Right ventricle myocardium inferior (tissue), 1 donor: ENCODE data around the gene PDE4D. TPM values are rescaled to one million over a fixed set of nuclear protein-coding genes. Genes with fewer than 3 reads are reported as not detected.
"Not testable (repeated sequence)": the region's sequence is repeated elsewhere in the genome, so short reads cannot be mapped to it uniquely, and the experiment has no call there.

Experiments used
- ATAC-seq: fragments of 200-7000 bp; cut with Tn5 transposase; one replicate; pipeline ENCODE4 v1.9.1; 2020; ENCODE audit warnings: mild to moderate bottlenecking, moderate library complexity
- DNase-seq: peaks from one replicate; pipeline ENCODE4 v3.0.0; 2021; ENCODE audit errors: missing footprints
- intact Hi-C: fragments of 100-400 bp; cut with DNase I; formaldehyde crosslinking; loops from one replicate; pipeline ENCODE4 v1.11.0; 2022
- total RNA-seq: library from RNA; stranded (reverse); fragmentation: NEBNext Ultra II Directional; extraction: Animal tissue kit (Norgen Biotek cat#: 25700); gene quantifications from one replicate; pipeline ENCODE4 v1.2.1, GENCODE V29; 2021
- donor health status: DM: no; HTN: yes; CAD: no; lungs with severe emphysema.

Gene PDE4D
- total RNA-seq, 1 donor from 2014 or later, result 36.7 TPM

DNA sequence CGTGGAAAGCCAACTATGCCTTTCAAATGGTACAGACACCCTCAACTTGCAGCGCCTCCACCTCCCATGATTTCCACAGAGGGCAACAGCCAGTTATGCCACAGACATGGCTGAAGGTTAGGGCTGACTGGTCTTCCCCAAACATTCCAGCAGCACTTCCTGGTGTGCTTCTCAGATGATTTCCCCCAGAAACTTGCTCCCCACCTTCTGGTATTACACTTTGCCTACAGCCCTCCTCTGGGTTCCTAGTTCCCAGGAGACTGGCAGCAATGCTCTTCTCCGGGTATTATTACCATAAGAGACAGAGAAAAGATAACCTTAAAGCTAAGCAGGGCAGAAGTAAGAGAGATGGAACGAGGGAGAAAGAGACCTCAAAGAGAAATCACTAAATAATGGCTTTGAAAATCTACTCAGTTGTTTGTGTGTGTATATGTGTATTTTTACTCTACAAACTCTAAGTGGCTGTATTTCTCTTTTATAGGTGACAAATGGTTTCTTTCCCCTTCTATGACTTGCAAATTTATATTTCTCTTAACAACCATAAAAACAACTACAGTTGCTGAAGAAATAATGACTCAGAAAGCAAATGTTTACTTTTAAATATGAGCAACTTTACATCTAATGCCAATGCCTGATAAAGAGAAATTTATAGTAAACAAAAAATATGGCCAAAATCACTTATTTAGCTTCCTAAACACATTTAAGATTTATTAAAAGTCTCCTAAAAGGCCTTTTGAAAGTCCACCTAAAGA lies 133.8 kb downstream of the PDE4D start:
- intact Hi-C loops, result no loop called here
- DNase-seq (no peak), ATAC-seq (no peak)

DNA sequence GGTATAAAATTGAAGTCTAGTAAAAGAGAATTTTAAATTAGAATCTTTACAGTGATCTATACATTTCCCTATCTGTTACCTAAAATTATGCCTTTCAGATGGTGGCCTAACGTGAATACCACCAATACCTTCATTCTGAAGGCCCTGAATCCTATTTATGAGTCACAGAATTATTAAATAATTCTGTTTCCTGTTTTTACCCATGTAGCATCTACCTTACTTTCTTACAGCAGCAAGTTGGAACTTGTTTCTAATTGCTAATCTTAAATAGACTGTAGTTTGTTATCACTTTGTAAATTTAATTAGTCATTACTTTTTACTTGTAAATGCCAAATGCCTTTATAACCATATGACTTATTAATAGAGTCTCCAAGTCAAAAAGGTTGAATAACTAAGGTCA lies 135.0 kb downstream of the PDE4D start:
- ATAC-seq, result no peak
- no peak for DNase-seq
- intact Hi-C loops, result no loop called here

DNA sequence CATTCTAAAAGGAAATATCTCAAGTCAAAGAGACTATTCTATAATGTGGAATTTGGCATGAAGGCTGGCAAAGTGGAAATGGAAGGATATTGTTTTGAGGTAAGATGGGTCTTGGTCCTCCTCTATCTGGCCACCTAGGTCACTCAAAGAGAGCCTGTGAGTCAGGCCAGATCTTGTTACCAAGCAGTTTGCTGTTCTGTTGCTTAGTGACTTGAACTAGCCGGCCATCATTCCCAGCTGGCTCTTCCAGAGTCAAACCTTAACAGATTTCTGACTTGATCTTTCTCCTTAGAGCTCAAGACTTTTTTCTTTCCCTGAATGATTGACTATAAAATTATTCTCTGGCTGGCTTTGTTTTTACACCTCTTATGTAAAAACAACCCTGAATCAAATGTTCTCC lies 136.1 kb downstream of the PDE4D start:
- ATAC-seq (no peak), DNase-seq (no peak)
- intact Hi-C loops, result no loop called here

DNA sequence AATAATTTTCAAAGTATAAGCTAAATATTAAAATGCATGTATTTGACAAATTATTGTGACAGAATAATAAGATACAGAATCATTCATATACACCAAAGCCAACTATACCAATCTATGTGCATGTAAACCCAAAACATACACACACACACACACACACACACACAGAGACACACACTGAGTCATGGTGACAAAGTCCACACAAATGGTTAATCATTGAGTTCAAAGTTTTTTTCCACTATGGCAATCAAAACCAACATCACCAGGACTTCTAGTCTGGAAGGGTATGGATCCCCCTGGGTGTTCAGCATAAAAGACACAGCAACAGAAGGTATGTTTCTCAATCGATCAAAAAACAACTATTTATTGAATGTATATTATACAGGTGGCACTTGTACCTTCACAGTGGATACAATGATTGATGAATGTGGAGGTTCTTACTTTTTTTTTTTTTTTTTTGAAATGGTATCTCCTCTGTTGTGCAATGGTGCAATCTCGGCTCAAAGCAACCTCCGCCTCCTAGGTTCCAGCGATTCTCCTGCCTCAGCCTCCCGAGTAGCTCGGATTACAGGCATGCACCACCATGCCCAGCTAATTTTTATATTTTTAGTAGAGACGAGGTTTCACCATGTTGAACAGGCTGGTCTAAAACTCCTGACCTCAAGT lies 137.0 kb downstream of the PDE4D start:
- ATAC-seq, result no peak
- intact Hi-C loops, result no loop called here

DNA sequence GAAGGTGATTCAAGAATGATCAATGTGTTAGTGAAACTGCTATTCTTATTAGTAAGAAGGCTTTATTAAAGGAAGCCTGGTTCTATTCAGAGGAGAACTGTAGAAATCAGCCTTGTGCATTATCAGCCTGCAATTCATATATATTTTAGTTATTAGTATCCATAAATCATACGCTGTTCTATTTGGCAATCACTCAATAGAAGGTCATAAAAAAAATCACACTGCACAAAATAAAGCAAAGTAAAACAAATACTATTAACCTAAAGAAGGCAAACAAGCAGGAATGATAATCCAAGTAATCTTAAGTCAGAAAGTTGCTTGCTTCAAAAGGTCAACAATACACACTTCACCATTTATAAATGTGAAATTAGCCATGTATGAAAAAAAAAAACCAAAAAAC lies 138.1 kb downstream of the PDE4D start:
- DNase-seq (no peak), ATAC-seq (no peak)
- intact Hi-C loops, result no loop called here

More for the DNA sequence above, 137.0 kb downstream of the PDE4D start:
- no peak for DNase-seq

DNA sequence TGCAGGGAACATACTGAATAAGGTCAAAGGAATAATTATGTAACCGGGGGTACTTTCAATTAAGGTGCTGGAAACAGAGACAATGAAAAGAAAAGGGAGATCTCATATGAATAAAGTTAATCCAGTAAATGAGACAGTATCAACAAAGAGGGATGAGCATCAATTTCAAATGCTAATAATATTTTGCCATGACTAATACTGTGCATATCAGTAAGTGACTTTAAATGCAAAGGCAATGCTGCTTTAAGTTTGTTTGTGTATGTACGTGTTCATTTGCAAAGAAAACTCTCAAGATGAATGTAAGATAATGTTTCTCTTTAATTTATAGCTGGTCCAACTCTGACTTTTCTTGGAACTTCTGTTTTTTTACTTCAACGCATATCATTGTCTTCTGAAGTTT lies 139.9 kb downstream of the PDE4D start:
- DNase-seq, result no peak
- intact Hi-C loops, result no loop called here
- ATAC-seq, result no peak

DNA sequence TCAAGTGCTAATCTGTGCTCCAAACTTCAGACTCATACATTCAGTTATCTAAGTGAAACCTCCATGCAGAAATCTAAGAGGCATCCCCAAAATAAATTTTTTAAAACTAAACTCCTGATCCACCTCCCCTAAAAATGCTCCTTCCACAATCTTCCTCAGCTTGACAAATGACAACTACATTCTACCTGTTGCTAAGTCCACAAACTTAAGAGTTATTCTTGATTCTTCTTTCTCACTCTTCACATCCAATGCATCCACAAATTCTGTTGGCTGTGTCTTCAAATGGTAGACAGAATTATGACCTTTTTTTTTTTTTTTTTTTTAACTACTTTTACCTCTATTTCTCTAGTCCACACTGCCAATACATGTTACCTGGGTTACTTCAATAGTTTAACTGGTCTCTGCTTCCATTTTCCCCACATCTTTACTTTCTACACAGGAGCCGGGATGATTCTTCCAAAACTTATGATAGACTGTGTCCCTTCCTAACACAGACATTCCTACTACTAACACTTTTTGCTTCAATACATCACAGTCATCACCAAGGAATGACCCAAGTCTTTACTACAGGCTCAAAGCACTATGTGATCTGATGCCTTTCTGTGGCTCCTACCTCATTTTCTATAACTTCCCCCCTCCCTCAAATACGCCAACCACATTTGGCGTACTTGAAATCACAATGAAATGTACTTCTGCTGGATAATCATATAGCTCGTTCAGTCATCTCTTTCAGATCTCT lies 143.6 kb downstream of the PDE4D start:
- intact Hi-C loops, result no loop called here
- DNase-seq, result no peak
- ATAC-seq, result no peak

DNA sequence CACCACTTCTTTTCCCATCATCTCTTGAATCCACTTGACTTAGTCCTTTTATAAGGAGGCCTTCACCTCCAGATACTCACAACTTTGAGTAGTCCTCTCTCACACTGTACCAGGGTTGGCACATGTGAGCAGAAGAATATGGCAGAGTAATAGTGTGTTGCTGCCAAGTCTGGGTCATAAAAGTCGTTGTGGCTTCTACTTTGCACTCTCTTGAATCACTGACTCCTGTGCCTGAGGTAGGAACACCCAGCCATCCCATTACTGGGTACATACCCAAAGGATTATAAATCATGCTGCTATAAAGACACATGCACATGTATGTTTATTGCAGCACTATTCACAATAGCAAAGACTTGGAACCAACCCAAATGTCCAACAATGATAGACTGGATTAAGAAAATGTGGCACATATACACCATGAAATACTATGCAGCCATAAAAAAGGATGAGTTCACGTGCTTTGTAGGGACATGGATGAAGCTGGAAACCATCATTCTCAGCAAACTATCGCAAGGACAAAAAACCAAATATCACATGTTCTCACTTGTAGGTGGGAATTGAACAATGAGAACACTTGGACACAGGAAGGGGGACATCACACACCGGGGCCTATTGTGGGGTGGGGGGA lies 145.4 kb downstream of the PDE4D start:
- intact Hi-C loops, ATAC-seq, DNase-seq: not testable (repeated sequence)

DNA sequence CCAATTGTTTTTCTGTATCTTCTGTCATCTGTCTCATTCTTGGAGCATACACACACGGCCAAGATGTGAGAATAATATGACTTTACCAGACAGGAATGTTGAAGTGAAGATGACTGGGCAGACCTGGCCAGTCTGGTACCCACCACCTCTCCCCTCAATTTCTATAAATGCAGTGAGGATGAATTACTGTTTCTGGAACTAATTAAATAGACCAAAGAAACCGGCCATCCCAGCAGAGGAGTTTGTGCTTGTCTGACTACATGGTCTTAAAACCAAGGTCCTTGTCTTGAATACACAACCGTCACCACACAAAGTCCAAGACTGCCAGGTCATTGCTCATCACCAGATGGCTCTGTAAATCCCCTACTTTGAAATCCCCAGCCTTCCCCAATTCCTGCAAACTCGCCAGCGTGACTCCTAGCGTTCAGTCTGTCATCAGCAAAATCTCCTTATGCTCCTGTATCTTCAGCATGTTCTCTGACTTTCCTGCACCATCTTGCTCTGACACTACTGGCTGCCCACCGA lies 147.2 kb downstream of the PDE4D start:
- ATAC-seq (no peak), DNase-seq (no peak)
- intact Hi-C loops, result no loop called here

DNA sequence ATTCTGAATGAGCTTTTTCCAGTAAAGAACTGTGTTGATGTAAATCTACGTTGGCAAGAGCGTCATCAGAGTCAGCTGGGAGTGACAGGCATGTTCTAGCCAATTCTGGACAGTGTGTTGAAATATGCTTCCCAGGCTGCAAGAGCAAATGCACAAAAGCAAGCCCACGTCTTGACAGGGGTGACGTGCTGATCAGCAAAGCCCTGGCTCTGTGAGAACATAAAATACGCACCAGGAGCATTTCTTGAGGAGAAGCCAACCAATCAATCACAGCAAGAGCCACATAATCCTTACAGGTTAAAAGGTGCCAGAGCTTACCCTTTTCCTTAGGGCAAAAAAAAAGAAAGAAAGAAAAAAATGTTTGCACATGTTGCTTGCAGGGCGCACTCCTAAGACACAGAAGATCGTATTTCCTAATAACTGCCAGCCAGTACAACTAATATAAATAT lies 148.1 kb downstream of the PDE4D start:
- intact Hi-C loops, result no loop called here
- ATAC-seq (peak; percentile 89), DNase-seq (no peak)

DNA sequence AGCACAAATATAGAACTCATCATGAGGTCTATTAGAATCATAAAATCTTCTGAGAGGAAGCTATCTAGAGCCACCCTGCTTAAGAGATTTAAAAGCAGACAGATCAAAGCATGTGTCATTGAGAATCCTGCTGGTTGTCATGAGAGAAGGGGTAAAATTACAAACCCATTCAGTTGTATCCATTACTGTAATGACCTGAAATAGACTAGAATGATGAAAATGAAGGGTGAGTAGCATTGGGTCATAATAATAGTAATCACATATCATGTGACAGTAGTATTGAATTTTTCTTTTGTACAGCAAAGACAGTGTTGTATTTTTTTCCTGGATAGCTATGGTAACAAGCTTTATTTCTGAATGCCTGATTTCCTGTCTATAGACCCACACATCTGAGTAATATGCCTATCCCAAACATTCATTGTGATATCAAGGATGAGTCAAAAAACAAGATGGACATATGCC lies 149.0 kb downstream of the PDE4D start:
- intact Hi-C loops, result no loop called here
- no peak for ATAC-seq

DNA sequence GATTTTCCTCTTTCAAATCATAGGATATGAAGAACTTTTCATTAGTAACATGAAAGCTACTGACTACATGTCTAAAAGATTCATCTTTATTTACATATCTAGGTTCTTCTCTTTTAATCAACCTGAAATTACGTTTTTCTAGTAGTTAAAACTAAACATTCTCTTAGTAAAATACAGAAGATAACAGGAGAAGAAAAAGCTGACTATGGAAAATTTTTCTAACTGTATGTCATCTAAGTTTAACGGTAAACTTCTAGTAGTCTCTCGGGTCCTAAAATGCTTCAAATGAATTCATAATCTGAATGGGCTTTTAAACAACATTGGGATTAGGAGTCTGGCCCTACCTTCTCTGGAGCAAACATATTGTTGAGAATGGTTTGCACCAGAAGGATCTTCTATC lies 151.9 kb downstream of the PDE4D start:
- no peak for DNase-seq

More for the DNA sequence above, 149.0 kb downstream of the PDE4D start:
- no peak for DNase-seq

DNA sequence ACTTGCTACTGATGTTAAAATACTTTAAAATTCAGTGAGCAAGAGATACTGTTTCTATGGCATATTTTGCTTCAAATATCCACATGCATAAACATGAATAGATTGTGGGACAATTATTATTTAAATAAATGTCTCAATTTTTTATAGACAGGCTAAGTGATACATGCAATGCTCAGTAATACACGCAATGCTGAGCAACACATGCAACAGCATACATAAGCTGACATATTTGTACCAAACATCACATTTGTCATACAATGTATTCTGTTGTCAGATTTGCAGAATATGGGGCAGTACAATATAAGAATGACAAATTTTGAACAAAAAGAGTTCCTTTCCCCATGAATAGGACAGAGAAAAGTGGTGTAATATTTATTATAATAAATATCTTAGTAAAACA lies 155.5 kb downstream of the PDE4D start:
- no peak for ATAC-seq
- intact Hi-C loops, result no loop called here
- no peak for DNase-seq

More for the DNA sequence above, 151.9 kb downstream of the PDE4D start:
- intact Hi-C loops, result no loop called here
- ATAC-seq, result no peak

DNA sequence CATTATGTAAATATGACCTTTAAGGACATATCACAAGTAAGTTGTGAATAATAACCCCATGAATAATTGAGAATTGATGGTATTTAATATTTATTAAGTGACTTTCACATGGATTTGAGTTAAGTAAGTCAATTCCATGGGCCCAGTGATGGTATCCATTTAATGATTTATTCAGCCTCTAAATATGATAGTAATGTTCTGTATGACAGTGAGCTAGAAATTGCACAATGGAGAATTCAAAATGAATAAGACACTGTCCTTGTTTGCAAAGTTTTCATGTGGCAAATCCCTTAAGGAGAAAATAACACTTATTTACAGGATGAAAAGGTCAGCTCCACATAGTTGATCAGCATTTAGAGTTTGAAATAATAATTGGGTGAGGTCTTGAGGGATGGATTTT lies 160.7 kb downstream of the PDE4D start:
- ATAC-seq, result no peak

DNA sequence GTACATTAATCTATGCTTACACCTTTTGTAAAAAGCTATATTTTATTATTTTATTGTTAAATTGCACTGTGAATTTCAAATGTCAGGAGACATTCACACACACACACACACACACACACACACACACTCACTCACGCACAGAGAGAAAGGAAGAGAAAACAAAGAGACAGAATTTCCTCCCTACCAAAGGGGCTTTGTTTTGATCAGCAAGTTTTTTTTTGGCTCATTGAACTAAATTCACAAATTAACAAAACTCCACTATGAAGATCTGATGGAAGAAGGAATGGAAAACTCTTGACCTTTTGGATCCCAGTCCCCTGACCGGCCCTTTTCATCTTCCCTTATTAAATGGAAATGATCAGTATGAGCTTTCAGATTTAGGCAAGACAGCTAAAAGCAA lies 161.2 kb downstream of the PDE4D start:
- intact Hi-C loops, result no loop called here
- DNase-seq (no peak), ATAC-seq (no peak)

More for the DNA sequence above, 160.7 kb downstream of the PDE4D start:
- no peak for DNase-seq
- intact Hi-C loops, result no loop called here

DNA sequence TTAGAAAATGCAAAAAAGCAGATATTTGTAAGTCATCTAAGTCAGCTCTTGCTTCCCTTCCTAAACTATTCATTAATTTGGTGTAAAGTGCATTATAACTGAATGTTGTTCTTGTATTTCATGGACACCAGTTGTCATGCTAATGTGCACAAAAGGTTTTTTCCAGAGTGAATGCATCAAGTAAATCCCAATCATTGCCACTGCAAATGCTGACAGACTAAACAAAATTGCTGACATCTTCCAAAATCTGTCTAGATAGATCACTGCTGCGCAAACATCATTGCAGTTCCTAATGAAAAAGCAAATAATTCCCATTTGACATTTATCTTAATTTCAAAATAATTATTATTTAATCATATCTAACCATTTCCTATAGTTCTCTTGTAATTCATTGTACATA lies 161.7 kb downstream of the PDE4D start:
- no peak for ATAC-seq
- intact Hi-C loops, result no loop called here
- no peak for DNase-seq

DNA sequence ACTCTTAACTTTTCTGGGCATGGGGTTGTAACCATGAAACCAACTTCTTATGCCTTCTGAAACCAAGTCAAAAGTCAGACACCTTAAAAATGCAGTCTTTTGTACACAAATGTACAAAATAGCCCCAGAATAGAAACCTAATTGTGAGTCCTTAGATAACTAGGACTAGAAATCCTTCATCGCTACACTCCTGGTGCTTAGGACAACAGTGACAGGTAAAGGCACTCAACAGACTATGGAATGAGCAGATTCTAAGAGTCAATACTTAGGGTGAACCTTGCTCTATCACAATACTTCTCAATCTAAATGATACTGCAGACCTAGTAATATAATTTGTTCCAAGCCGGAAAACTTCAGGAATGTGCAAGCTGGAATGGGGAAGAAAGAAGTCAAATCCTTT lies 163.7 kb downstream of the PDE4D start:
- no peak for DNase-seq
- ATAC-seq, result no peak
- intact Hi-C loops, result no loop called here

DNA sequence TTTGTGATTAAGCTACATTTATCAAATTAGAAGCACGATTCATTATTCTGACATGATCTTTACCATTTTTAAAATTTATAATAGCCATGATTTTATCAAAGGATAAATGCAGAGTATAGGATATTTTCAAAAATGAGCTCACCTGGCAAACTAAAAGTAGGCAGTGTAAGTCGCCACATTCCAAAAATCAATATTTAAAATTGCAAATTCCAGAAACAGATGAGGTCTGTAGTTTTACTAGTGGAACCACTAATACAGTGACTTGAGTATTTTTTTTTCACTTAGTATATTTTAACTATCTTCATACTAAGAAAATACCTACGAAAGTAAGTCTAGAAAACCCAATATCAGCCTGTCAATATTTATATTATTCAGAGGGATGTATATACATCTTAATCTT lies 164.2 kb downstream of the PDE4D start:
- DNase-seq (no peak), ATAC-seq (no peak)
- intact Hi-C loops, result no loop called here

DNA sequence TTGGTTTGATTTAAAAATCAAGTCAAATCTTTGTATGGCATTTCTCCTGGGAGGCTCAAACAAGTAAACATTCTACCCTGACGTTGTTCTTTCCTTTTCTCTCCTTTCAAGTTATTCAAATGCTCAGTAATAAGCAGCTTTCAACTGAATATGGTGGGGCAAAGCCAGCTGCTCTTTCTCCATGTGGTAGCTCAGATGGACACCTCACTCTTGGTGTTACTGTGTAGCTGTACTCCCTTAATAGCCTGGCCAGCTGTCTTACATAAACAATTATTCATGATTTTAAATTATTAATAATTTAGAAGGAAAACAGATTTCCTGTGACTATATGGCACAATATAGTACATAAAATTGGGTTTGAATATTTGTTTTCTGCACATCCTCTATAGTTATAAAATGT lies 165.2 kb downstream of the PDE4D start:
- intact Hi-C loops, result no loop called here
- DNase-seq, result no peak
- no peak for ATAC-seq
